H1 (cell line): Measurements from ENCODE around the gene NRP2. TPM values are rescaled to one million over a fixed set of nuclear protein-coding genes. Genes with fewer than 3 reads are reported as not detected.

Experiments
- CTCF ChIA-PET: fragments of 300-600 bp; sonication (Branson Sonifier 250); formaldehyde crosslinking; loops from one replicate; lab custom pipeline; 2021; ENCODE audit not compliant: partially characterized antibody; lab: Charles Lee
- POLR2A ChIA-PET: fragments of 300-600 bp; sonication (Branson Sonifier 250); formaldehyde crosslinking; loops from one replicate; lab custom pipeline; 2021; ENCODE audit warnings: inconsistent platforms; ENCODE audit not compliant: partially characterized antibody; lab: Charles Lee
- DNase-seq, 2 experiments: peaks; one replicate each; pipeline versions ENCODE4 v3.0.0 to v3.0.0-alpha.2; 2010 to 2022; ENCODE audit warnings: low spot score in 2 of 2, low read depth in 1 of 2, mixed read lengths in 1 of 2
- FAIRE-seq: peaks from 2 replicates; lab custom pipeline; 2011; peaks lifted over from hg19 to GRCh38; lab: Jason Lieb, UNC
- H2AFZ ChIP-seq: 2 replicates; pipeline ENCODE4 v1.8.1; 2012; ENCODE audit warnings: low read length, inconsistent platforms
- H2AK5ac ChIP-seq: 2 replicates; pipeline ENCODE4 v1.6.1; 2013; ENCODE audit warnings: low read depth, low read length
- H2BK120ac ChIP-seq: replicated peaks from 2 replicates; pipeline ENCODE3; 2013; ENCODE audit warnings: low read depth, low read length, inconsistent platforms
- H2BK12ac ChIP-seq: 2 replicates; pipeline ENCODE4 v1.6.1; 2013; ENCODE audit warnings: low read depth, low read length
- H2BK15ac ChIP-seq: 2 replicates; pipeline ENCODE4 v1.6.1; 2013; ENCODE audit warnings: low read length
- H2BK20ac ChIP-seq: 2 replicates; pipeline ENCODE4 v1.6.1; 2013; ENCODE audit warnings: low read length
- H2BK5ac ChIP-seq: 2 replicates; pipeline ENCODE4 v1.6.1; 2013; ENCODE audit warnings: low read depth, low read length
- H3K14ac ChIP-seq: 2 replicates; pipeline ENCODE4 v1.6.1; 2013; ENCODE audit warnings: inconsistent platforms; ENCODE audit not compliant: insufficient read length
- H3K18ac ChIP-seq: 2 replicates; pipeline ENCODE4 v1.6.1; 2013; ENCODE audit warnings: low read length; ENCODE audit errors: extremely low read depth
- H3K23ac ChIP-seq: 2 replicates; pipeline ENCODE4 v1.6.1; 2013; ENCODE audit warnings: inconsistent platforms; ENCODE audit not compliant: insufficient read length
- H3K23me2 ChIP-seq: 2 replicates; pipeline ENCODE4 v1.6.1; 2013; ENCODE audit warnings: low read depth, low read length
- H3K27ac ChIP-seq: 2 replicates; pipeline ENCODE4 v1.6.1; 2011; ENCODE audit warnings: low read depth, low read length, inconsistent platforms
- H3K27me3 ChIP-seq, 4 experiments: replicated peaks in 1 of 4; 1 replicate in 1 of 4; 2 replicates in 3 of 4; pipeline versions ENCODE4 v1.6.1 to v1.8.1; 2011 to 2013; ENCODE audit warnings: low read length in 3 of 4, mild to moderate bottlenecking in 3 of 4, inconsistent platforms in 2 of 4, mixed read lengths in 2 of 4, moderate library complexity in 1 of 4; ENCODE audit not compliant: control insufficient read depth in 3 of 4, insufficient read depth in 3 of 4; ENCODE audit errors: extremely low read depth in 1 of 4
- H3K36me3 ChIP-seq, 4 experiments: 2 replicates each; pipeline versions ENCODE4 v1.6.1 to v1.8.1; 2011 to 2013; ENCODE audit warnings: mild to moderate bottlenecking in 4 of 4, low read length in 3 of 4, moderate library complexity in 2 of 4, control low read depth in 1 of 4, inconsistent platforms in 1 of 4; ENCODE audit not compliant: insufficient read depth in 4 of 4, control insufficient read depth in 2 of 4
- H3K4ac ChIP-seq: replicated peaks from 2 replicates; pipeline ENCODE3; 2013; ENCODE audit warnings: low read length, low read depth, mixed read lengths, inconsistent platforms; ENCODE audit not compliant: insufficient read length
- H3K4me1 ChIP-seq, 4 experiments: replicated peaks in 1 of 4; 1 replicate in 1 of 4; 2 replicates in 3 of 4; pipeline versions ENCODE4 v1.6.1 to v1.8.1; 2011 to 2013; ENCODE audit warnings: low read length in 3 of 4, inconsistent platforms in 2 of 4, mixed read lengths in 1 of 4; ENCODE audit not compliant: insufficient read depth in 4 of 4, control insufficient read depth in 3 of 4
- H3K4me2 ChIP-seq, 2 experiments: 2 replicates each; pipeline versions ENCODE4 v1.6.1 to v1.8.1; 2011 to 2013; ENCODE audit warnings: low read depth in 2 of 2, low read length in 2 of 2, control low read depth in 1 of 2, inconsistent platforms in 1 of 2, mild to moderate bottlenecking in 1 of 2; ENCODE audit not compliant: insufficient read depth in 1 of 2
- H3K4me3 ChIP-seq, 4 experiments: fragments of 200-600, 300-600 bp in 1 of 4; sonication (generic), shearing (Covaris generic), sonication (Bioruptor Twin) in 1 of 4; 2 replicates each; pipeline versions ENCODE4 v1.5.1 to v1.8.1; 2011 to 2016; ENCODE audit warnings: low read length in 4 of 4, low read depth in 3 of 4, control low read depth in 2 of 4, inconsistent platforms in 2 of 4, mild to moderate bottlenecking in 2 of 4, mixed read lengths in 1 of 4, moderate library complexity in 1 of 4; ENCODE audit not compliant: insufficient read depth in 2 of 4; ENCODE audit errors: extremely low read depth in 1 of 4
- H3K56ac ChIP-seq: replicated peaks from 2 replicates; pipeline ENCODE3; 2013; ENCODE audit warnings: low read depth, mild to moderate bottlenecking, mixed read lengths, low read length, inconsistent platforms; ENCODE audit not compliant: insufficient read length
- H3K79me1 ChIP-seq: 2 replicates; pipeline ENCODE4 v1.6.1; 2013; ENCODE audit warnings: low read depth, low read length, control low read depth
- H3K79me2 ChIP-seq, 2 experiments: 2 replicates each; pipeline versions ENCODE4 v1.6.1 to v1.8.1; 2012 to 2013; ENCODE audit warnings: low read length in 2 of 2, mild to moderate bottlenecking in 2 of 2, inconsistent platforms in 1 of 2; ENCODE audit not compliant: insufficient read depth in 2 of 2, control insufficient read depth in 1 of 2
- H3K9ac ChIP-seq, 4 experiments: replicated peaks in 1 of 4; 1 replicate in 1 of 4; 2 replicates in 3 of 4; pipeline versions ENCODE4 v1.6.1 to v1.8.1; 2011 to 2013; ENCODE audit warnings: low read depth in 3 of 4, low read length in 3 of 4, control low read depth in 2 of 4, mild to moderate bottlenecking in 2 of 4, moderate library complexity in 2 of 4, inconsistent platforms in 1 of 4; ENCODE audit errors: extremely low read depth in 1 of 4
- H3K9me3 ChIP-seq, 2 experiments: 2 replicates each; pipeline versions ENCODE4 v1.6.1 to v1.8.1; 2012 to 2013; ENCODE audit warnings: mild to moderate bottlenecking in 2 of 2, moderate library complexity in 2 of 2, control low read depth in 1 of 2, inconsistent platforms in 1 of 2, low read depth in 1 of 2, low read length in 1 of 2, mixed read lengths in 1 of 2; ENCODE audit not compliant: insufficient read depth in 2 of 2
- H4K20me1 ChIP-seq, 2 experiments: replicated peaks in 1 of 2; 2 replicates each; pipeline versions ENCODE3 to v1.8.1; 2011 to 2013; ENCODE audit warnings: inconsistent platforms in 2 of 2, low read length in 2 of 2, mild to moderate bottlenecking in 1 of 2; ENCODE audit not compliant: insufficient read depth in 2 of 2, control insufficient read depth in 1 of 2
- H4K5ac ChIP-seq: 2 replicates; pipeline ENCODE4 v1.6.1; 2013; ENCODE audit warnings: low read length, low read depth, mixed read lengths, inconsistent platforms; ENCODE audit not compliant: insufficient read length
- H4K8ac ChIP-seq: 2 replicates; pipeline ENCODE4 v1.8.0; 2013; ENCODE audit warnings: mild to moderate bottlenecking, moderate library complexity, low read length, inconsistent platforms; ENCODE audit not compliant: insufficient read depth; ENCODE audit errors: extremely low read depth
- H4K91ac ChIP-seq: replicated peaks from 2 replicates; pipeline ENCODE3; 2013; ENCODE audit warnings: low read length, mixed read lengths, inconsistent platforms; ENCODE audit not compliant: insufficient read length
- CHD2 ChIP-seq: IDR thresholded peaks from 2 replicates; pipeline ENCODE4 v1.6.1; 2012; ENCODE audit warnings: low read length, improper control_type of control experiment
- EGR1 ChIP-seq: IDR thresholded peaks from 2 replicates; pipeline ENCODE4 v1.6.1; 2011; ENCODE audit warnings: low read depth, low read length, borderline replicate concordance
- FOSL1 ChIP-seq: IDR thresholded peaks from 2 replicates; pipeline ENCODE4 v1.6.1; 2011; ENCODE audit warnings: mild to moderate bottlenecking, low read depth, low read length, moderate library complexity; ENCODE audit not compliant: insufficient read depth
- HDAC6 ChIP-seq: IDR thresholded peaks from one replicate; pipeline ENCODE4 v1.7.1; 2012; ENCODE audit warnings: low read depth, mild to moderate bottlenecking, inconsistent platforms, low read length, moderate library complexity
- KDM5A ChIP-seq: fragments of 200-600 bp; IDR thresholded peaks from 2 replicates; pipeline ENCODE4 v1.7.1; 2012; ENCODE audit warnings: mild to moderate bottlenecking, low read length, inconsistent platforms, mixed read lengths
- POLR2A ChIP-seq, 2 experiments: IDR thresholded peaks; 1 replicate in 1 of 2; 2 replicates in 1 of 2; pipeline ENCODE4 v1.6.1; 2011; ENCODE audit warnings: low read depth in 2 of 2, low read length in 2 of 2, mild to moderate bottlenecking in 2 of 2; ENCODE audit errors: control extremely low read depth in 1 of 2
- POLR2AphosphoS5 ChIP-seq: IDR thresholded peaks from 2 replicates; pipeline ENCODE4 v1.6.1; 2011; ENCODE audit warnings: low read depth, low read length
- RXRA ChIP-seq: IDR thresholded peaks from 2 replicates; pipeline ENCODE4 v1.6.1; 2011; ENCODE audit warnings: low read depth, mild to moderate bottlenecking, low read length, moderate library complexity; ENCODE audit not compliant: insufficient read depth
- SIN3A ChIP-seq, 2 experiments: IDR thresholded peaks in 1 of 2; conservative IDR thresholded peaks in 1 of 2; 2 replicates each; pipeline ENCODE4 v1.6.1; 2011 to 2012; ENCODE audit warnings: low read length in 2 of 2, improper control_type of control experiment in 1 of 2, low read depth in 1 of 2, mild to moderate bottlenecking in 1 of 2
- WGBS, 2 experiments: shearing (Covaris generic) in 1 of 2; methylation state at CpG; one replicate each; pipeline versions ENCODE4 v1.1.6 to v1.1.7; 2013 to 2015; ENCODE audit warnings: low lambda C conversion rate in 2 of 2, mixed read lengths in 2 of 2, inconsistent platforms in 1 of 2, low coverage in 1 of 2, missing lambda C conversion rate in 1 of 2; ENCODE audit not compliant: insufficient replicate concordance in 2 of 2, insufficient coverage in 1 of 2, insufficient read length in 1 of 2; ENCODE audit errors: extremely low coverage in 1 of 2, missing lambda C conversion rate in 1 of 2; 5-methylcytosine and 5-hydroxymethylcytosine counted together
- polyA plus RNA-seq, 7 experiments: library from polyadenylated mRNA; depleted of rRNA in 3 of 7; stranded (reverse) in 5 of 7; unstranded in 2 of 7; fragments of >200 nt in 5 of 7; fragments of 200-250 nt in 2 of 7; gene quantifications; 1 replicate in 5 of 7; 2 replicates in 1 of 7; 4 replicates in 1 of 7; pipeline versions ENCODE4 v1.2.1 to v1.2.3, GENCODE V29; 2011 to 2013; ENCODE audit warnings: missing spikeins in 2 of 7, mixed read lengths in 2 of 7
- total RNA-seq: library from RNA; stranded (reverse); fragmentation: NEBNext Ultra II Directional; extraction: Animal tissue kit (Norgen Biotek cat#: 25700); gene quantifications from 2 replicates; pipeline ENCODE4 v1.2.1, GENCODE V29; 2021
- TF ChIP-seq, protein P1 (sequence below): IDR thresholded peaks from 2 replicates; pipeline ENCODE4 v1.6.1; 2012; ENCODE audit warnings: inconsistent platforms

Gene NRP2
- total and polyA plus RNA-seq, 2 of the 8 experiments (the other 6 are each of a cell fraction or from before 2014, with no cell fraction given), result 32.0 to 37.8 TPM

DNA sequence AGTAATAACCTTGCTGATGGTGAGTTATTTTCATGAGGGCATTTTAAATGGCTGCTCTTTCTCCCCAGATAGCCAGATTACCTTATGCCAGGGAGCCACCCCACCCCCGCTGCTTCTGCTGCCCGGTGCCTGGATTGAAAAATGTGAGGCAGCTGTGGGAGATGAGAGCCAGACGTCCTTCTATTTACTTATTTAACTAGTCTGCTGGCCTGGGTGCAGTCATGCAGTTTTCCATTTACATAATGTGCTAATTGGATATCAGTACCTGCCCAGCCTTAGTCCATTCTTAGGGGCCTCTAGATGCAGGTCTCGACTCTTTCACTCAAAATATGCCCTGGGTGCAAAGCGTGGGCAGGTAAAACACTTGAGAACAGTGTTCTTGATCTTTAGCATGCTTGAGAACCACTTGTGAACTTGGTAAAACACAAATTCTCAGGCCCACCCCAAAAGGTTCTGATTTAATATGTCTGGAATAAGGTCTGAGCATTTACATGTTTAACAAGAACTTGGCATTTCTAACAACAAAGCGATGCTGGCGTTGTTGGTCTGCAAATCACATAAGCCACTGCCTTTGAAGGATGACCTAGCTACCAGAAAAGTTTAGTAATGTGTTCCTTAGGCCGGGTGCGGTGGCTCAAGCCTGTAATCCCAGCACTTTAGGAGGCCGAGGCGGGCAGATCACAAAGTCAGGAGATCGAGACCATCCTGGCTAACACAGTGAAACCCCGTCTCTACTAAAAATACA is 154.3 kb downstream of the NRP2 start:
- Histone ChIP-seq H3K23ac (no peak overlapping the region), H3K36me3 (no peaks in the 10 kb centered on the region), H3K18ac (no peak overlapping the region), H4K91ac (no peak overlapping the region), H4K8ac (no peak overlapping the region), H3K23me2 (no peaks in the 10 kb centered on the region), H4K20me1 (no peaks in the 10 kb centered on the region), H3K4ac (no peak overlapping the region), H3K27ac (peak overlapping the region; percentile 29; the same call in 1 of the 2 replicates), H3K4me3 (peak overlapping the region in 1 of 4 experiments; percentile 5; a peak in 1 of 8 replicates), H3K9ac (no peak overlapping the region; a peak in 1 of 7 replicates), H3K27me3 (no peaks in the 10 kb centered on the region), H2BK12ac (no peak overlapping the region), H3K79me2 (no peaks in the 10 kb centered on the region), H2BK5ac (peak overlapping the region; percentile 32; the same call in 1 of the 2 replicates), H2BK20ac (no peak overlapping the region), H2AK5ac (no peak overlapping the region), H3K4me1 (peaks cover 0 to 8% (median 5%) of the 10 kb centered on the region in 4 experiments; a peak in 4 of 7 replicates), H2AFZ (no peak overlapping the region), H3K79me1 (no peaks in the 10 kb centered on the region), H3K14ac (no peak overlapping the region), H3K9me3 (peaks cover 4 to 5% of the 10 kb centered on the region in 2 experiments; a peak in 3 of 4 replicates), H2BK120ac (no peak overlapping the region), H3K56ac (no peak overlapping the region), H2BK15ac (no peak overlapping the region), H3K4me2 (peak overlapping the region; percentile 1 to 26; a peak in 1 of 4 replicates), H4K5ac (no peak overlapping the region)
- CTCF ChIA-PET, result interaction anchor here (1.0 to 5.3 kb wide), 3 partner anchors 23 to 89 kb away, joined by 5 to 30 read pairs (median 5); no protein-coding TSS in a partner anchor
- POLR2A ChIA-PET, result interaction anchor here (1.3 kb wide), 1 partner anchor 13 kb away, joined by 4 read pairs; no protein-coding TSS in a partner anchor
- WGBS, 2 experiments, result 86% methylated on average over 13 of the region's 13 CpGs; no CpG with 5 or more reads in 1 of the 2 experiments
- FAIRE-seq, result no peak
- peak in 1 of 2 experiments; percentile 46 for DNase-seq
- TF ChIP-seq SIN3A (conservative IDR thresholded peaks at IDR 0.05 in 1 of 2, IDR thresholded peaks at IDR 0.05 in 1 of 2; ENCODE audit: low read depth in 1 of 2, low read length in 2 of 2), result no peak
- TF ChIP-seq HDAC6, result no peak
- TF ChIP-seq EGR1, result no peak
- no peak for TF ChIP-seq RXRA
- TF ChIP-seq, protein P1, sequence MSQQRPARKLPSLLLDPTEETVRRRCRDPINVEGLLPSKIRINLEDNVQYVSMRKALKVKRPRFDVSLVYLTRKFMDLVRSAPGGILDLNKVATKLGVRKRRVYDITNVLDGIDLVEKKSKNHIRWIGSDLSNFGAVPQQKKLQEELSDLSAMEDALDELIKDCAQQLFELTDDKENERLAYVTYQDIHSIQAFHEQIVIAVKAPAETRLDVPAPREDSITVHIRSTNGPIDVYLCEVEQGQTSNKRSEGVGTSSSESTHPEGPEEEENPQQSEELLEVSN, result no peak
- no peak for TF ChIP-seq POLR2A (IDR thresholded peaks at IDR 0.05; ENCODE audit: control extremely low read depth in 1 of 2, low read depth in 2 of 2, low read length in 2 of 2)
- no peak for TF ChIP-seq CHD2
- TF ChIP-seq POLR2AphosphoS5, result no peak
- TF ChIP-seq FOSL1, result no peak
- no peak for TF ChIP-seq KDM5A
